Vagina (tissue), 2 donors: ENCODE measurements around the gene SPSB1. TPM values are rescaled to one million over a fixed set of nuclear protein-coding genes. Genes with fewer than 3 reads are reported as not detected.

Experiments
- DNase-seq, 2 donors: peaks; one replicate each; pipeline ENCODE4 v3.0.0-alpha.2; 2017; ENCODE audit errors: extremely low spot score in 2 of 2
- H3K27ac ChIP-seq: fragments of 200-600 bp; sonication (generic); one replicate; pipeline ENCODE4 v1.5.1; 2019
- H3K27me3 ChIP-seq: fragments of 200-600 bp; sonication (generic); one replicate; pipeline ENCODE4 v1.5.1; 2019
- H3K36me3 ChIP-seq, 2 donors: fragments of 200-600 bp; sonication (generic); one replicate each; pipeline ENCODE4 v1.5.1; 2017 to 2019
- H3K4me1 ChIP-seq: fragments of 200-600 bp; sonication (generic); one replicate; pipeline ENCODE4 v1.5.1; 2019
- H3K4me3 ChIP-seq, 2 donors: fragments of 200-600 bp; sonication (generic); 1 replicate in 1 of 2; 2 replicates in 1 of 2; pipeline ENCODE4 v1.5.1; 2016 to 2019
- H3K9me3 ChIP-seq: fragments of 200-600 bp; sonication (generic); one replicate; pipeline ENCODE4 v1.5.1; 2019
- POLR2A ChIP-seq, 2 donors: fragments of 450-650 bp; IDR thresholded peaks; one replicate each; pipeline ENCODE4 v1.6.1; 2017; ENCODE audit warnings: antibody characterized with exemption in 2 of 2, mild to moderate bottlenecking in 2 of 2, moderate library complexity in 2 of 2
- POLR2AphosphoS5 ChIP-seq, 2 donors: sonication (generic); formaldehyde crosslinking; IDR thresholded peaks; one replicate each; pipeline ENCODE4 v1.9.0; 2017; ENCODE audit warnings: antibody characterized with exemption in 2 of 2, mild to moderate bottlenecking in 2 of 2, low read depth in 1 of 2; ENCODE audit not compliant: insufficient read depth in 1 of 2
- intact Hi-C: fragments of 100-400 bp; cut with DNase I; formaldehyde crosslinking; loops from one replicate; pipeline ENCODE4 v1.15.1; 2023
- total RNA-seq: library from RNA; depleted of rRNA; stranded (reverse); fragments of >200 nt; gene quantifications from one replicate; pipeline ENCODE4 v1.2.3, GENCODE V29; 2016
- TF ChIP-seq, protein P1 (sequence below), 3 experiments: fragments of 450-650 bp in 2 of 3; fragments of 200-600 bp in 1 of 3; sonication (generic) in 1 of 3; IDR thresholded peaks; one replicate each; pipeline ENCODE4 v1.5.1; 2017 to 2019; ENCODE audit warnings: antibody characterized with exemption in 3 of 3, mild to moderate bottlenecking in 2 of 3, moderate library complexity in 2 of 3

Gene SPSB1
- total RNA-seq, 1 donor from 2014 or later, result 40.0 TPM

DNA sequence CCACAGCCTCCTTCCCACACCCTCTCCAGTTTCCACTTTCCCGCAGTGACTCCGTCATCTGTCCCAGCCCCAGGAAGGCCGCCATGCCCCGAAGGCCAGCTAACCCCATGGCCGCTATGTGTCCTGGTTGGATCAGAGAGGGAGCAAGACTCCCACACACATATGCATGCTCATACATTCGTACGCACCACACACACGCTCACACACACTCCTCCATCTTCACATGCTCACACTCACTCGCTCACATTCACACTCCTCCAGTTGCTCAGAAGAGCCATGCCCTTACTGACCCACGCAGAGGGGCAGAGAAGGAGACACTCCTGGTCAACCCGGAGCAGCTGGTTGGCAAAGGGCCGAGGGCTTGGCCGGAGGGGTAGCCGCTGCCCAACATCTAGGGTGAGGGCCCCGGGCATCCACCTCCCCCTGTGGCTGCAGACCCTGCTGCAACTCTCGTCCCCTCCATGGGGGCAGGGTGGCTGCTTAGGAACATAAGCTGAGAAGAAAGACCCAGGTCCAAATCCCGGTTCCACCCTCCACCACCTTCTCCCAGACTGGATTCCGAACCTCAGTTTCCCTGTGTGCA lies 124.3 kb downstream of the SPSB1 start:
- no peaks in the 10 kb centered on the region for H3K36me3 ChIP-seq
- no peaks in the 10 kb centered on the region for H3K9me3 ChIP-seq
- H3K4me3 ChIP-seq, result no peak overlapping the region
- TF ChIP-seq POLR2AphosphoS5 (IDR thresholded peaks at IDR 0.05; ENCODE audit: insufficient read depth in 1 of 2, low read depth in 1 of 2), result no peak
- TF ChIP-seq, protein P1, sequence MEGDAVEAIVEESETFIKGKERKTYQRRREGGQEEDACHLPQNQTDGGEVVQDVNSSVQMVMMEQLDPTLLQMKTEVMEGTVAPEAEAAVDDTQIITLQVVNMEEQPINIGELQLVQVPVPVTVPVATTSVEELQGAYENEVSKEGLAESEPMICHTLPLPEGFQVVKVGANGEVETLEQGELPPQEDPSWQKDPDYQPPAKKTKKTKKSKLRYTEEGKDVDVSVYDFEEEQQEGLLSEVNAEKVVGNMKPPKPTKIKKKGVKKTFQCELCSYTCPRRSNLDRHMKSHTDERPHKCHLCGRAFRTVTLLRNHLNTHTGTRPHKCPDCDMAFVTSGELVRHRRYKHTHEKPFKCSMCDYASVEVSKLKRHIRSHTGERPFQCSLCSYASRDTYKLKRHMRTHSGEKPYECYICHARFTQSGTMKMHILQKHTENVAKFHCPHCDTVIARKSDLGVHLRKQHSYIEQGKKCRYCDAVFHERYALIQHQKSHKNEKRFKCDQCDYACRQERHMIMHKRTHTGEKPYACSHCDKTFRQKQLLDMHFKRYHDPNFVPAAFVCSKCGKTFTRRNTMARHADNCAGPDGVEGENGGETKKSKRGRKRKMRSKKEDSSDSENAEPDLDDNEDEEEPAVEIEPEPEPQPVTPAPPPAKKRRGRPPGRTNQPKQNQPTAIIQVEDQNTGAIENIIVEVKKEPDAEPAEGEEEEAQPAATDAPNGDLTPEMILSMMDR (IDR thresholded peaks at IDR 0.05), result no peak
- no peak for TF ChIP-seq POLR2A (IDR thresholded peaks at IDR 0.05)
- H3K27ac ChIP-seq, result no peak overlapping the region
- H3K27me3 ChIP-seq, result no peaks in the 10 kb centered on the region
- intact Hi-C loops, result no loop called here
- H3K4me1 ChIP-seq, result peaks cover 31% of the 10 kb centered on the region
- no peak for DNase-seq

DNA sequence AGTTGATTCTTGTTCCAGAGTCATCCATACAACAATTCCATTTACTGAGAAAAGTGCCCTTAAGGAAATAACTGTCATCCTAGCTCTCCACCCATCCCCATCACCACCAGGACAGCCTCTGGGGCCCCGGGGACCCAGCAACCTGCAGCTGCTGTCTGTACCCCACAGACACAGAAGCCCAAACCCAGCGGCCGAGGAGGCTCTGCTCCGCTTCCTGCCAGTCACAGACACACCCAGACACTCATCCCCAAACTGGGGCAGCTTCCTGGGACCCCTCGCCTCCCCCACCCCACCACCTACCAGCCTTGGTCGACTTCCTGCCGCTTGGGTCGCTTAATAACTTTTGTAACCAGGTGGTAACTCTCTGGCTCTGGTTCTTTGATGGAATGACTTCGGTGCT lies 125.0 kb downstream of the SPSB1 start:
- H3K27ac ChIP-seq, result no peak overlapping the region
- H3K9me3 ChIP-seq, result no peaks in the 10 kb centered on the region
- no peak overlapping the region for H3K4me3 ChIP-seq
- no peaks in the 10 kb centered on the region for H3K27me3 ChIP-seq
- intact Hi-C loops, result no loop called here
- no peaks in the 10 kb centered on the region for H3K36me3 ChIP-seq
- no peak for TF ChIP-seq POLR2AphosphoS5 (IDR thresholded peaks at IDR 0.05; ENCODE audit: insufficient read depth in 1 of 2, low read depth in 1 of 2)
- TF ChIP-seq POLR2A (IDR thresholded peaks at IDR 0.05), result no peak
- TF ChIP-seq, protein P1 (IDR thresholded peaks at IDR 0.05), result no peak
- DNase-seq, result no peak
- H3K4me1 ChIP-seq, result peaks cover 24% of the 10 kb centered on the region

DNA sequence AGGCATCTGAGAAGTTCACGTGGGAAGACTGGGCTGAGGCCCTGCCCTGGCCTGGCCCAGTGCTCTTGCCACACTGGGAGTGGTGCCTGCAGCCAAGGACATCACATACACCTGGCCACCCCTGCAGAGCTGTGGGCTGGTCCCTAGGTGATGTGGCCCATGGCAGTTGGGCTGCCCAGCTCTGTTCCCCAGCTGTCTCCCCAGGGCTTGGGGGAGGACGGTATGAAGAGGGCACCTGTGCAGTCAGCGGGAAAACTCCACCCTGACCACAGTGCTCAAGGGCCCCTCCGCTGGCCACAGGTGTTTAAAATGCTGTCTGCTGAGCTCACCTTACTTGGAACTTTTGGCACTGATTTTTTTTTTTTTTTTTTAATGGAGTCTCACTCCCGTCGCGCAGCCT lies 126.2 kb downstream of the SPSB1 start:
- Histone ChIP-seq H3K4me1 (peaks cover 12% of the 10 kb centered on the region), H3K4me3 (no peak overlapping the region), H3K27ac (no peak overlapping the region), H3K36me3 (no peaks in the 10 kb centered on the region), H3K9me3 (no peaks in the 10 kb centered on the region), H3K27me3 (no peaks in the 10 kb centered on the region)
- no peak for DNase-seq
- intact Hi-C loops, result no loop called here
- TF ChIP-seq POLR2A (IDR thresholded peaks at IDR 0.05), result no peak
- TF ChIP-seq POLR2AphosphoS5 (IDR thresholded peaks at IDR 0.05; ENCODE audit: insufficient read depth in 1 of 2, low read depth in 1 of 2), result no peak
- TF ChIP-seq, protein P1 (IDR thresholded peaks at IDR 0.05), result no peak

Other genes starting within 250 kb of the SPSB1 start
- 8.1 TPM for gene SLC2A5, start 223.3 kb upstream of the SPSB1 start, total RNA-seq
- gene GPR157, start 163.8 kb upstream of the SPSB1 start, total RNA-seq, result 19.4 TPM
- 65.1 TPM for gene H6PD, start 58.1 kb upstream of the SPSB1 start, total RNA-seq
- gene SLC25A33, start 246.6 kb downstream of the SPSB1 start, total RNA-seq, result 6.4 TPM